AG09309 (cell line): ENCODE measurements around the gene USP5.
A peak's percentile ranks its signal among the peaks of the same experiment; 100 is the strongest.
"Not testable (repeated sequence)": the region's sequence is repeated elsewhere in the genome, so short reads cannot be mapped to it uniquely, and the experiment has no call there.

Experiments
- DNase-seq: peaks from one replicate; pipeline ENCODE4 v3.0.0-alpha.2; 2010; ENCODE audit warnings: low read depth
- H3K4me3 ChIP-seq: 2 replicates; pipeline ENCODE4 v1.5.1; 2011; ENCODE audit warnings: mild to moderate bottlenecking, low read depth, low read length, moderate library complexity; ENCODE audit not compliant: control insufficient read depth
- TF ChIP-seq, protein P1 (sequence below): IDR thresholded peaks from 2 replicates; pipeline ENCODE4 v1.5.1; 2011; ENCODE audit warnings: mild to moderate bottlenecking, low read depth, low read length, inconsistent platforms; ENCODE audit not compliant: insufficient read depth, control insufficient read depth; ENCODE audit errors: missing control alignments

USP5 gene

DNA sequence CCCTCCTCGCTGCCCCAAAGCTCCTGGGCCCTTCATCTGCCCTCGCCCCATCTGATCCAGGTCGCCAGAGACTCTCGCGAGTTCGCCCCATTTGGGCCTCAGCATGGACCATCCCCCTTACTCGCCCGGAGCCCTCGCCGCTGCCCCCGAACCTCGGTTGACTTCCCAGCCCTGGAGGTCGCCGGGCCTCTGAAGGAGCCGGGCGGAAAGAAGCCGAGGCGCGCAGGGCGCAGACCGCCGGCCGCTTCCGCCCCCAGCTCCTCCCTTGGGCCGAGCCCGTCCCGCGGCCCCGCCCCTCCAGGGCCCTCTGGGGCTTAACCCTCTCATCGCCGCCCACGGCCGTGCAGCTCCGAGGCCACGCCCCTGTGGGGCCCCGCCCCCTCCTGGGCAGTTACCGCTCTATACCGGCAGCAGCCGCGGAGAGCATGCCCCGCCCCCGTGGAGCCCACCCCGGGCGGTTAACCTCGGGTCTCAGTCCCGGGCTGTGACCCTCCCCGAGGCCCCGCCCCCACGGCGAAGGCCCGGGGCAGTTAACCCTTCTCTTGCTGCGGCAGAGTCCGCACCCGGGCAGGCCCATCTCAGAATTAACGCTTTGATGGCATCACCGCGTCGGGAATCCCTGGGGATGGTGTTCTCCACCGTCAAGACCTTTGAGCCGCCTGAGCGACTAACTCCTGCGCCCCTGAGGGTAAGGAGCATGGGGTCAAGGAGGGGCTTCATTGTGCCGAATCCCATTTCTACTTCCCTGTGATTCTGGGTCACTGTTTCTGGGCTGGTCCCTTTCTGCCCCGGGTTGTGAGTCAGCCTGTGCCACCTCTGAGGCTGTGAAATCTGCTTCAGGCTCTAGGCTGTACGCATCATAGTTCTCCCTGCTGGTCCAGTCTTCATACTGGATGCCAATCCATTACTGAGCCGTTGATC lies 21.4 kb downstream of the USP5 start, which contains the start of gene SPSB2:
SPSB2 (minus strand) TSS at position 210 of the 921 bp plus-strand sequence. CDS start 402 bp downstream, outside the sequence.
- TF ChIP-seq, protein P1, sequence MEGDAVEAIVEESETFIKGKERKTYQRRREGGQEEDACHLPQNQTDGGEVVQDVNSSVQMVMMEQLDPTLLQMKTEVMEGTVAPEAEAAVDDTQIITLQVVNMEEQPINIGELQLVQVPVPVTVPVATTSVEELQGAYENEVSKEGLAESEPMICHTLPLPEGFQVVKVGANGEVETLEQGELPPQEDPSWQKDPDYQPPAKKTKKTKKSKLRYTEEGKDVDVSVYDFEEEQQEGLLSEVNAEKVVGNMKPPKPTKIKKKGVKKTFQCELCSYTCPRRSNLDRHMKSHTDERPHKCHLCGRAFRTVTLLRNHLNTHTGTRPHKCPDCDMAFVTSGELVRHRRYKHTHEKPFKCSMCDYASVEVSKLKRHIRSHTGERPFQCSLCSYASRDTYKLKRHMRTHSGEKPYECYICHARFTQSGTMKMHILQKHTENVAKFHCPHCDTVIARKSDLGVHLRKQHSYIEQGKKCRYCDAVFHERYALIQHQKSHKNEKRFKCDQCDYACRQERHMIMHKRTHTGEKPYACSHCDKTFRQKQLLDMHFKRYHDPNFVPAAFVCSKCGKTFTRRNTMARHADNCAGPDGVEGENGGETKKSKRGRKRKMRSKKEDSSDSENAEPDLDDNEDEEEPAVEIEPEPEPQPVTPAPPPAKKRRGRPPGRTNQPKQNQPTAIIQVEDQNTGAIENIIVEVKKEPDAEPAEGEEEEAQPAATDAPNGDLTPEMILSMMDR, result no peak

DNA sequence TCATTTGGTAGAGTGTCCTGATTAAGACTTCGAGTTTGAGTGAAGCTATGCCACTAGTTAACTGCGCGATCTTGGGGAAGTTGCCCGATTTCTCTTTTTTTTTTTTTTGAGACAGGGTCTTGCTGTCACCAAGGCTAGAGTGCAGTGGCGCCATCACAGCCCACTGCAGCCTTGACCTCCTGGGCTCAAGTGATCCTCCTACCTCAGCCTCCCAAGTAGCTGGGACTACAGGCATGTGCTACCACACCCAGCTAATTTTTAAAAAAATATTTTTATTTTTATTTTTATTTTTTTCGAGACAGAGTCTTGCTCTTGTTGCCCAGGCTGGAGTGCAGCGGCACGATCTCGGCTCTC lies 22.0 kb downstream of the USP5 start:
- not testable (repeated sequence) for DNase-seq
- H3K4me3 ChIP-seq, result peak overlapping the region; percentile 65

More for the DNA sequence above, 21.4 kb downstream of the USP5 start, which contains the start of gene SPSB2:
- no peak for DNase-seq
- peak within 1 kb of the TSS; percentile 65 for H3K4me3 ChIP-seq

DNA sequence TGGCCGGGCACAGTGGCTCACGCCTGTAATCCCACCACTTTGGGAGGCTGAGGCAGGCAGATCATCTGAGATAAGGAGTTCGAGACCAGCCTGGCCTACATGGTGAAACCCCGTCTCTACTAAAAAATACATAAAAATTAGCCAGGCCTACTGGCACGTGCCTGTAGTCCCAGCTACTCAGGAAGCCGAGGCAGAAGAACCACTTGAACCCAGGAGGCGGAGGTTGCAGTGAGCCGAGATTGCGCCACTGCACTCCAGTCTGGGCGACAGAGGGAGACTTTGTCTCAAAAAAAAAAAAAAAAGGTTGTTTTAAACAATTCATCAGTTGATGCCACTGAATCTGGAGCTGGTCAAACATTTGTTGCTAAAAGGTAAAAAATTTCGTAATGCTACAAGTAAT lies 27.9 kb downstream of the USP5 start:
- not testable (repeated sequence) for H3K4me3 ChIP-seq, DNase-seq

DNA sequence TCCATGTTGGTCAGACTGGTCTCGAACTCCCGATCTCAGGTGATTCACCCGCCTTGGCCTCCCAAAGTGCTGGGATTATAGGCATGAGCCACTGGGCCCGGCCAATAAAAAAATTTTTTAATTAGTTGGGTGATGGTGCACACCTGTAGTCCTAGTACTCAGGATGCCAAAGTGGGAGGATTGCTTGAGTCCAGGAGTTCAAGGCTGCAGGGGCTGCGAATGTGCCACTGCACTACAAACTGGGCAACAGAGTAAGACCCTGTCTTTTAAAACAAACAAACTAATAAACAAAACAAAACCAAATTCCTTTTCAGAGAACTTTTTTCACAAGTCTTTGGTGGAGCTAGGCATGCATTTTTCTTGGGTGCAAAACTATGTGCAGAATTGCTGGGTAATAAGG lies 31.3 kb downstream of the USP5 start:
- no peak for DNase-seq
- TF ChIP-seq, protein P1, result no peak
- H3K4me3 ChIP-seq, result no peak overlapping the region

DNA sequence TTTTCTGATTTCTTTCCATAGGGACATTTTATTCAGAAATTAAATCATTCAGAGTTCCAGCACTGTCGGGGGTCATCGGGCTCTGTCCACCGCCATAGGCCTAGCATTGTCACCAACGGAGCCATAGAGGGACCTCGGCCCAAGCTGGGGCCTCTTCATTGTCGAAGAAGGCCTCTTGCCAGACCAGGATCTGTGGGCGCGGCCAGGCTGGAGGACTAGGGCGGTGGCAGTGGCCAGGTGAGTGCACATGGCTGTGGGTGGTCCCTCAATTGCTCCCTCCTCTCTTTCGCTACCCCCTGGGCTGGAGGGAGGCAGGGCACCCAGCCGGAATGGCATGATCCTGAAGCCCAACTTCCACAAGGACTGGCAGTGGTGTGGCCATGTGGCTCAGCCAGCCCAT lies 31.7 kb downstream of the USP5 start:
- DNase-seq, result no peak
- TF ChIP-seq, protein P1, result no peak

DNA sequence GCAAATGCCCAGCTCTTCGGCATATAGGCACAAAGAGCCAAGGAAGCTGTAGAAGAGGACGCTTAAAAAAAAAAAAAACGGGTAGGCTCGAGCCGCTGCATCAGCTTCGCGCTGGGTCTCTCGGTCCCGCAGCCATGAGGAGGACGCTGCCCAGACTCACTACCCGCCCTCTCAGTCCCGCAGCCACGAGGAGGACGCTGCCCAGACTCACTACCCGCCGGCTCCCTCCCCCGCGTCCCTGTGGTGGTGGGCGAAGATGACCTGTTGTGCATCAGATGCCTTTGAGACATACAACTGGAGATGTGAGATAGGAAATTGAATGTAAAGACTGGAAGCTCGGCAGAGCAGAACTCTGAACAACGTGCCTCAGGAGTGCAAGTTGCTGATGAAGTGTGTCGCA lies 32.6 kb downstream of the USP5 start:
- H3K4me3 ChIP-seq, result no peak overlapping the region
- DNase-seq, result no peak
- TF ChIP-seq, protein P1, result no peak

More for the DNA sequence above, 31.7 kb downstream of the USP5 start:
- no peak overlapping the region for H3K4me3 ChIP-seq

DNA sequence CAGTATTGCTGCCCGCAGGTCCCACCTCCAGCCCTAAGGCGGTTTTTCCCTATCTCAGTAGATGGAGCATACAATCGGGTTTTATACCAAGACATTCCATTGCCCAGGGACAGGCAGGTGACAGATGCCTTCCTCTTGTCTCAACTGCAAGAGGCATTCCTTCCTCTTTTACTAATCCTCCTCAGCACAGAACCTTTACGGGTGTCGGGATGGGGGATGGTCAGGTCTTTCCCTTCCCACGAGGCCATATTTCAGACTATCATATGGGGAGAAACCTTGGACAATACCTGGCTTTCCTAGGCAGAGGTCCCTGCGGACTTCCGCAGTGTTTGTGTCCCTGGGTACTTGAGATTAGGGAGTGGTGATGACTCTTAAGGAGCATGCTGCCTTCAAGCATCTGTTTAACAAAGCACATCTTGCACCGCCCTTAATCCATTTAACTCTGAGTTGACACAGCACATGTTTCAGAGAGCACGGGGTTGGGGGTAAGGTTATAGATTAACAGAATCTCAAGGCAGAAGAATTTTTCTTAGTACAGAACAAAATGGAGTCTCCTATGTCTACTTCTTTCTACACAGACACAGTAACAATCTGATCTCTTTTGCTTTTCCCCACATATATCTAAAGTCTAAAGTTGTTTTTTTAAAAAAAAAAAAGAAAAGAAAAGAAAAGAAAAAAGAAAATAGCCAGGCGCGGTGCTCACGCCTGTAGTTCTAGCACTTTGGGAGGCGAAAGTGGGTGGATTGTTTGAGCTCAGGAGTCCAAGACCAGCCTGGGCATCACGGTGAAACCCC lies 34.5 kb downstream of the USP5 start:
- DNase-seq, H3K4me3 ChIP-seq: not testable (repeated sequence)

DNA sequence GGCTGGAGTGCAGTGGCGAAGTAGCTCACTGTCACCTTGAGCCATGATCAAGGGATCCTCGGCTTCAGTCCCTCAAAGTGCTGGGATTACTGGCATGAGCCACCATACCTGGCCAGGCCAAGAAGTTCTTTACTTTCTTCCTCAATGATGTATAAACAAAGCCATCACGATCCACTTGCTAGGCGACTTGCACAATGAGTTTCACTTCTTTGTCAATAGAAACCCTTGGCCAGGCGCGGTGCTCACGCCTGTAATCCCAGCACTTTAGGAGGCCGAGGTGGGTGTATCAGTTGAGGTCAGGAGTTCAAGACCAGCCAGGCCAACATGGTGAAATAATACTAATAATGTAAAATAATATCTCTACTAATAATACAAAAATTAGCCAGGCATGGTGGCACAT lies 35.5 kb downstream of the USP5 start:
- DNase-seq, result no peak
- TF ChIP-seq, protein P1, result no peak
- no peak overlapping the region for H3K4me3 ChIP-seq
